Measurements from ENCODE around the gene USH1G. TPM values are rescaled to one million over a fixed set of nuclear protein-coding genes. Genes with fewer than 3 reads are reported as not detected.
"Not testable (repeated sequence)": the region's sequence is repeated elsewhere in the genome, so short reads cannot be mapped to it uniquely, and the experiment has no call there.

Gene USH1G
- total RNA-seq, 1 donor from 2014 or later: 0.14 TPM

GRCh38 chr17:74871356-74872076 is 51.5 kb downstream of the USH1G start:
- H3K4me2 ChIP-seq (ENCODE audit: low read length): peak overlapping the region; percentile 100
- no peak overlapping the region for H2AFZ ChIP-seq (ENCODE audit: low read depth, low read length)
- DNase-seq (ENCODE audit: low read depth) (no peak), FAIRE-seq (no peak)
- H3K4me1 ChIP-seq (ENCODE audit: insufficient read depth, low read length): peaks cover 16% of the 10 kb centered on the region
- H3K36me3 ChIP-seq (ENCODE audit: insufficient read depth, low read length): no peaks in the 10 kb centered on the region
- no peaks in the 10 kb centered on the region for H3K27me3 ChIP-seq (ENCODE audit: insufficient read depth, low read length)
- H3K9ac ChIP-seq (ENCODE audit: low read length): no peak overlapping the region
- peaks cover 12% of the 10 kb centered on the region for H3K36me3 Mint-ChIP-seq (ENCODE audit: low read depth, unreplicated experiment)
- peaks cover 24% of the 10 kb centered on the region for H4K20me1 ChIP-seq (ENCODE audit: insufficient read depth, low read length)
- H3K4me1 Mint-ChIP-seq (ENCODE audit: low read depth, unreplicated experiment): peaks cover 14% of the 10 kb centered on the region
- peak overlapping the region; percentile 76 for H3K4me3 ChIP-seq (ENCODE audit: insufficient read depth, low read depth, low read length)
- H3K27ac ChIP-seq (ENCODE audit: low read depth, low read length): no peak overlapping the region
- no peak for TF ChIP-seq EZH2 (IDR thresholded peaks at IDR 0.05; ENCODE audit: insufficient read depth, low read length)
- TF ChIP-seq, protein P1, sequence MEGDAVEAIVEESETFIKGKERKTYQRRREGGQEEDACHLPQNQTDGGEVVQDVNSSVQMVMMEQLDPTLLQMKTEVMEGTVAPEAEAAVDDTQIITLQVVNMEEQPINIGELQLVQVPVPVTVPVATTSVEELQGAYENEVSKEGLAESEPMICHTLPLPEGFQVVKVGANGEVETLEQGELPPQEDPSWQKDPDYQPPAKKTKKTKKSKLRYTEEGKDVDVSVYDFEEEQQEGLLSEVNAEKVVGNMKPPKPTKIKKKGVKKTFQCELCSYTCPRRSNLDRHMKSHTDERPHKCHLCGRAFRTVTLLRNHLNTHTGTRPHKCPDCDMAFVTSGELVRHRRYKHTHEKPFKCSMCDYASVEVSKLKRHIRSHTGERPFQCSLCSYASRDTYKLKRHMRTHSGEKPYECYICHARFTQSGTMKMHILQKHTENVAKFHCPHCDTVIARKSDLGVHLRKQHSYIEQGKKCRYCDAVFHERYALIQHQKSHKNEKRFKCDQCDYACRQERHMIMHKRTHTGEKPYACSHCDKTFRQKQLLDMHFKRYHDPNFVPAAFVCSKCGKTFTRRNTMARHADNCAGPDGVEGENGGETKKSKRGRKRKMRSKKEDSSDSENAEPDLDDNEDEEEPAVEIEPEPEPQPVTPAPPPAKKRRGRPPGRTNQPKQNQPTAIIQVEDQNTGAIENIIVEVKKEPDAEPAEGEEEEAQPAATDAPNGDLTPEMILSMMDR (IDR thresholded peaks at IDR 0.05; ENCODE audit: insufficient read depth, low read depth, low read length): no peak
- no peaks in the 10 kb centered on the region for H3K27me3 Mint-ChIP-seq (ENCODE audit: low read depth, unreplicated experiment)
- no peaks in the 10 kb centered on the region for H3K9me3 ChIP-seq (ENCODE audit: insufficient read depth, low read depth, low read length)
- peaks cover 9% of the 10 kb centered on the region for H3K79me2 ChIP-seq (ENCODE audit: insufficient read depth, low read length)
- no peak overlapping the region for H3K27ac Mint-ChIP-seq (ENCODE audit: unreplicated experiment)
- H3K9me3 Mint-ChIP-seq (ENCODE audit: unreplicated experiment): no peaks in the 10 kb centered on the region
- H3K4me3 Mint-ChIP-seq (ENCODE audit: unreplicated experiment): peak overlapping the region; percentile 94

DNA sequence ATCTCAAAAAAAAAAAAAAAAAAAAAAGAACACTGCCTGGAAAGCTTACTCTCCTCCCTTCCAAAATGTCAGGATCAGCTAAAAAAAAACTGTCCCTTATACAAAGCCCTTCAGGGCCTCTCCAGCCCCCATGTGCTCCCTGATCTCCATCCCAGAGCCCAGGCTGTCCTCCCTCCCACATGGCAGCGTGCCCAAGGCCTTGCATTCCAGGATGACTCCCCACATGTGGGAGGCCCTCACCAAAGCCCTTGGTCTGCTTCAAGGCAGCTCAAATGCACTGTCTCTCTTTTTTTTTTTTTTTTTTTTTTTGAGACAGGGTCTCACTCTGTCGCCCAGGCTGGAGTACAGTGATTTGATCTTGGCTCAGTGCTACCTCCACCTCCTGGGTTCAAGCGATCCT is 52.5 kb downstream of the USH1G start:
- Histone ChIP-seq H3K27me3 (ENCODE audit: insufficient read depth, low read length) (no peaks in the 10 kb centered on the region), H3K36me3 (ENCODE audit: insufficient read depth, low read length) (no peaks in the 10 kb centered on the region), H4K20me1 (ENCODE audit: insufficient read depth, low read length) (peaks cover 27% of the 10 kb centered on the region), H3K4me1 (ENCODE audit: insufficient read depth, low read length) (peaks cover 16% of the 10 kb centered on the region), H3K79me2 (ENCODE audit: insufficient read depth, low read length) (peaks cover 9% of the 10 kb centered on the region), H2AFZ (ENCODE audit: low read depth, low read length) (no peak overlapping the region), H3K9ac (ENCODE audit: low read length) (no peak overlapping the region), H3K4me2 (ENCODE audit: low read length) (no peak overlapping the region), H3K27ac (ENCODE audit: low read depth, low read length) (no peak overlapping the region), H3K9me3 (ENCODE audit: insufficient read depth, low read depth, low read length) (no peaks in the 10 kb centered on the region), H3K4me3 (ENCODE audit: insufficient read depth, low read depth, low read length) (no peak overlapping the region)
- H3K27me3 Mint-ChIP-seq (ENCODE audit: low read depth, unreplicated experiment): no peaks in the 10 kb centered on the region
- no peak overlapping the region for H3K27ac Mint-ChIP-seq (ENCODE audit: unreplicated experiment)
- H3K4me1 Mint-ChIP-seq (ENCODE audit: low read depth, unreplicated experiment): peaks cover 14% of the 10 kb centered on the region
- TF ChIP-seq, protein P1 (IDR thresholded peaks at IDR 0.05; ENCODE audit: insufficient read depth, low read depth, low read length): no peak
- DNase-seq (ENCODE audit: low read depth): peak; percentile 42
- H3K4me3 Mint-ChIP-seq (ENCODE audit: unreplicated experiment): peak overlapping the region; percentile 94
- H3K36me3 Mint-ChIP-seq (ENCODE audit: low read depth, unreplicated experiment): peaks cover 12% of the 10 kb centered on the region
- no peaks in the 10 kb centered on the region for H3K9me3 Mint-ChIP-seq (ENCODE audit: unreplicated experiment)
- FAIRE-seq: no peak

GRCh38 chr17:74870028-74870427 is 53.0 kb downstream of the USH1G start:
- H3K27ac ChIP-seq (ENCODE audit: low read depth, low read length); H3K9ac ChIP-seq (ENCODE audit: low read length); H3K9me3 Mint-ChIP-seq (ENCODE audit: unreplicated experiment); H3K27ac Mint-ChIP-seq (ENCODE audit: unreplicated experiment); H3K4me2 ChIP-seq (ENCODE audit: low read length); DNase-seq (ENCODE audit: low read depth); H2AFZ ChIP-seq (ENCODE audit: low read depth, low read length); H3K4me3 ChIP-seq (ENCODE audit: insufficient read depth, low read depth, low read length); H3K36me3 ChIP-seq (ENCODE audit: insufficient read depth, low read length); H3K27me3 Mint-ChIP-seq (ENCODE audit: low read depth, unreplicated experiment); FAIRE-seq; H3K79me2 ChIP-seq (ENCODE audit: insufficient read depth, low read length); H3K9me3 ChIP-seq (ENCODE audit: insufficient read depth, low read depth, low read length); H3K27me3 ChIP-seq (ENCODE audit: insufficient read depth, low read length): not testable (repeated sequence)
- Histone ChIP-seq H4K20me1 (ENCODE audit: insufficient read depth, low read length) (peaks cover 32% of the 10 kb centered on the region), H3K4me1 (ENCODE audit: insufficient read depth, low read length) (peaks cover 16% of the 10 kb centered on the region)
- H3K4me3 Mint-ChIP-seq (ENCODE audit: unreplicated experiment): peak overlapping the region; percentile 54
- H3K36me3 Mint-ChIP-seq (ENCODE audit: low read depth, unreplicated experiment): peaks cover 14% of the 10 kb centered on the region
- peaks cover 14% of the 10 kb centered on the region for H3K4me1 Mint-ChIP-seq (ENCODE audit: low read depth, unreplicated experiment)

Measured in astrocyte (in vitro differentiated cells and primary cell).